ENCODE measurements around the gene WSB1.
"Not testable (repeated sequence)": the region's sequence is repeated elsewhere in the genome, so short reads cannot be mapped to it uniquely, and the experiment has no call there.

DNA sequence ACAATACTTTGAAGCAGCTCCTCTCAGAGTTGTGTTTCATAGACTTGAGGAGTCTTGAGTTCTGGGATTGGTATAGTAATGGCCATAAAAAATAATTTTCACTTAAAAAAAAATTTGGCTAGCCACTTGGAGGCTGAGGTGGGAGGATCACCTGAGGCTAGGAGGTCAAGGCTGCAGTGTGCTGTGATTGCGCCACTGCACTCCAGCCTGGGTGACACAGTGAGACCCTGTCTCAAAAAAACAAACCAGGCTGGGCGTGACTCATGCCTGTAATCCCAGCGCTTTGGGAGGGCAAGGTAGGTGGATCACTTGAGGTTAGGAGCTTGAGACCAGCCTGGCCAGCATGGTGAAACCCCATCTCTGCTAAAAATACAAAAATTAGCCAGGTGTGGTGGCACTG, 14.8 kb upstream of the WSB1 start:
- TF ChIP-seq, protein P1, sequence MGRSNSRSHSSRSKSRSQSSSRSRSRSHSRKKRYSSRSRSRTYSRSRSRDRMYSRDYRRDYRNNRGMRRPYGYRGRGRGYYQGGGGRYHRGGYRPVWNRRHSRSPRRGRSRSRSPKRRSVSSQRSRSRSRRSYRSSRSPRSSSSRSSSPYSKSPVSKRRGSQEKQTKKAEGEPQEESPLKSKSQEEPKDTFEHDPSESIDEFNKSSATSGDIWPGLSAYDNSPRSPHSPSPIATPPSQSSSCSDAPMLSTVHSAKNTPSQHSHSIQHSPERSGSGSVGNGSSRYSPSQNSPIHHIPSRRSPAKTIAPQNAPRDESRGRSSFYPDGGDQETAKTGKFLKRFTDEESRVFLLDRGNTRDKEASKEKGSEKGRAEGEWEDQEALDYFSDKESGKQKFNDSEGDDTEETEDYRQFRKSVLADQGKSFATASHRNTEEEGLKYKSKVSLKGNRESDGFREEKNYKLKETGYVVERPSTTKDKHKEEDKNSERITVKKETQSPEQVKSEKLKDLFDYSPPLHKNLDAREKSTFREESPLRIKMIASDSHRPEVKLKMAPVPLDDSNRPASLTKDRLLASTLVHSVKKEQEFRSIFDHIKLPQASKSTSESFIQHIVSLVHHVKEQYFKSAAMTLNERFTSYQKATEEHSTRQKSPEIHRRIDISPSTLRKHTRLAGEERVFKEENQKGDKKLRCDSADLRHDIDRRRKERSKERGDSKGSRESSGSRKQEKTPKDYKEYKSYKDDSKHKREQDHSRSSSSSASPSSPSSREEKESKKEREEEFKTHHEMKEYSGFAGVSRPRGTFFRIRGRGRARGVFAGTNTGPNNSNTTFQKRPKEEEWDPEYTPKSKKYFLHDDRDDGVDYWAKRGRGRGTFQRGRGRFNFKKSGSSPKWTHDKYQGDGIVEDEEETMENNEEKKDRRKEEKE (IDR thresholded peaks at IDR 0.05), result not testable (repeated sequence)
- TF ChIP-seq RAD21 (IDR thresholded peaks at IDR 0.05; ENCODE audit: insufficient read depth, low read depth, low read length); MYC (IDR thresholded peaks at IDR 0.05; ENCODE audit: insufficient read depth, insufficient read length, insufficient replicate concordance, low read length, severe bottlenecking); POLR2A (IDR thresholded peaks at IDR 0.05; ENCODE audit: low read depth, low read length); CTCF (IDR thresholded peaks at IDR 0.05 in 2 of 3, conservative IDR thresholded peaks at IDR 0.05 in 1 of 3; ENCODE audit: control insufficient read depth in 2 of 3, extremely low read depth in 1 of 3, insufficient read depth in 1 of 3, low read depth in 3 of 3, low read length in 3 of 3); MTA3 (IDR thresholded peaks at IDR 0.05; ENCODE audit: borderline replicate concordance, low read length): not testable (repeated sequence)

Data from GM12878 (cell line).